GM18951 (cell line): Measurements from ENCODE around the gene ELFN1.

Experiments
- POLR2A ChIP-seq: IDR thresholded peaks from 4 replicates; pipeline ENCODE4 v1.6.1; 2011; ENCODE audit warnings: mild to moderate bottlenecking; ENCODE audit not compliant: insufficient read length, insufficient read depth; ENCODE audit errors: extremely low read depth
- in situ Hi-C: fragments of 300-500 bp; cut with MboI; formaldehyde crosslinking; loops from one replicate; pipeline ENCODE4 v1.12.0; 2022; ENCODE audit warnings: low sequenced_read_pairs, mixed read lengths, inconsistent platforms; ENCODE audit not compliant: unreplicated experiment

The ELFN1 gene

GRCh38 chr7:1662101-1662500 is 8.0 kb upstream of the ELFN1 start:
- no peak for TF ChIP-seq POLR2A
- in situ Hi-C loops: no loop called here

DNA sequence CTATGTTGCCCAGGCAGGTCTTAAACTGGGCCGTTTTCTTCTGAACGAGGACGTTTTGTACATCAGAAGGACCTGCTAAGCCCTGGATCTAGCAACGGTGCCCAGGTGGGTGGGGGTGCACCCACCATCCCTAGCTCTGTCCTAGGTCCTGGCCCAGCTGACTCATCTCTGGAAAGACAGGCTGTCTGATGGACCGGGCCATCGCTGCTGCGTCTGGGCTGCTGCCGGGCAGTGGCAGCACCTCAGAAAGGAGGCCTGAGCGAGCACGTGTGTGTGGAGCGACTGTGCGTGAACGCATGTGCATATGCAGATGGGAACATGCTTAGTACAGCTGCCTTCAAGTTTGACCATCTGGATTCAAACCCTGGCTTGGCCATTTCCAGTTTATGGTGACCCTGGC is 7.3 kb upstream of the ELFN1 start:
- in situ Hi-C loops: no loop called here

DNA sequence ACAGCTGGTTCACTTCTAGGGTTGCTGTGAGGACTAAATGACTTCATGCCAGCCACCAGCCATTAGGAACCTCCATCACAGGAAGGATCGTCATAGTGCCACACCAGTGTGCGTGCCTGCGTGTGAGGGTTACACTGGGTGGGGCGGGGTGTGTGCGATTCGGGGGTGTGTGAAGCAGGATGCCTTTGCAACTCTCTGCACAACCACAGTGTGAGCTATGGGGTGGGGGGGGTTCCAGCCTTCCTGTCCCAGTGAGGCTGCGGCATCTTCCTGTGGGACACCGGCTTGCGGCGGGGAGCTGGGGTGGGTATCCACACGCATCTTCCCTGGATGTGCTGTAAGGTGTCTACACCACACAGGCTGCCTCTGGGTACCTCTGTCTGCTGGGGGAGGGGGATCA is 6.9 kb upstream of the ELFN1 start:
- in situ Hi-C loops: no loop called here
- TF ChIP-seq POLR2A: no peak

More for the DNA sequence above, 7.3 kb upstream of the ELFN1 start:
- TF ChIP-seq POLR2A: no peak

DNA sequence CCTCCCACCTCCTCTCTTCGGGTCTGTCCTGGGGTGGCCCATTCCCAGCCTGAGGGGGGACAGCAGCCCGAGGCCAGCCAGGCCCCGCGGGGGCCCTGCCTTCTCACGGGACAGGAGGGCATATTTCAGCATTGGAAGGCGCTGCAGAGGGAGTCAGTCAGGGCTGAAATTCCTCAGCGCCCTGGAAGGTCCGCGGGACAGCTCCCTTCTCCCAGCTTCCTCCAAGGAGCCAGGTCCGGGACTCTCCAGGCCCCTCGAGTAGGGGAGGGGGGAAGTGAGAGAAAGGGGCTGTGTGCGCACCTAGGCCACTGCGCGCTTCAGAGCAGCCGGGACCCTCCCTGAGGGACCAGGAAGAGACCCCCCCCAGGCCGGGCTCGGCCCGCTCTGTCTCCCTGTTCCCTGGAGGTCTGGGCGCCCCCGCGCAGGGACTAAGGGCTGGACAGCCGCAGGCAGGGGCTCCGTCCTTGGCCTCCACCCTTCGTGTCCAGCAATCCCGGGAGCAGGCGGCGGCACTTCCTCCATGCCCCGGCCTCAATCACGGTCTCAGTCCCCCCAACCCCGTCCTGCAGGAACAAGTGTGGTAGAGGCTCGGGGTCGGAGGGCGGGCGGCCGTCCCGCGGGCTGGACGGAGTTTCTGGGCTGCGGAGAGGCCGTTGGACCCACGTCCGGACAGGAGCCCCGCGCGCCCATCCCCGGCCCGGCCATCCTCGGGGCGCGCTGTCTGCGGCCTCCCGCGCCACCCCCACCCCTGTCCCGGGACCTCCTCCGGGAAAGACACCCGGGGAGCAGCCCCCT is 6.0 kb upstream of the ELFN1 start:
- no peak for TF ChIP-seq POLR2A
- in situ Hi-C loops: no loop called here

- in situ Hi-C loops: no loop called here
- TF ChIP-seq POLR2A: no peak
Measured at GRCh38 chr7:1664711-1665548, 5.1 kb upstream of the ELFN1 start.

DNA sequence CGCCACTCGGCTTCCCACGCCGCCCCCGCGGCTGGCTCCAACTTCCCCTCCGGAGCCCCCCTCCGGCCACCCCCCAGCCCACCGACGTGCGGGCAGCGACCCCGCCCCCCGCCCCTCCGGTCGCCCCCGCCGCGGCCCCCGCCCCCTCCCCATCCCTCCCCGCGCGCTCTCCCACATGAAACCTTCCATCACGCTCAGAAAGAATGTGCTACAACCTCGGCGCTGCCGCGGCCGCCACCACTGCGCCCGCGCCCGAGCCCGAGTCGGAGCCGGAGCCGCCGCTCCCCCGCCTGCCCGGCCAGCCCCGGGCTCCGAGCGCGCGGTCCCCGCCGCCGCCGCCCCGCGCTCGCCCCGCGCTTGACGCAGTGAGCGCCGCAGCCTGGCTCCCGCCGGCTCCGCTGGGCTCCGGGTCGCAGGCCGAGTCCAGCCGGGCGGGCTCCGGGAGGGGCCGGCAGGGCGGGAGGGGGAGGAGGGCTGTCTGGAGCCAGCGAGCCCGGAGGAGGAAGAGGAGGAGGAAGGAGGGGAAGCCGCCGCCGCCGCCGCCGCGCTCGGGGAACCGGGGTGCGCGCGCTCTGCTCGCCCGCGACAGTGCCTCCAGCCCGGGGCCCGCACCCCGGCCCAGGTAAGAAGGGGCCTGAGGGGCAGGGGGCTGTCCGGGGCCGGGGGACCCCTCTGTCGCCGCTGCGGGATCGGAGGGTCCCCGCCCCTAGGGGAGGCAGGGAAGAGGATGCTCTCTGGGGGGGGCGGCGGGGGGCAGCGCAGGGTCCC is 4.3 kb upstream of the ELFN1 start:
- in situ Hi-C loops: no loop called here
- no peak for TF ChIP-seq POLR2A

GRCh38 chr7:1666317-1666822 is 3.7 kb upstream of the ELFN1 start:
- TF ChIP-seq POLR2A: no peak
- in situ Hi-C loops: no loop called here

- in situ Hi-C loops: no loop called here
- no peak for TF ChIP-seq POLR2A
Measured at GRCh38 chr7:1666823-1667565, 3.1 kb upstream of the ELFN1 start.

DNA sequence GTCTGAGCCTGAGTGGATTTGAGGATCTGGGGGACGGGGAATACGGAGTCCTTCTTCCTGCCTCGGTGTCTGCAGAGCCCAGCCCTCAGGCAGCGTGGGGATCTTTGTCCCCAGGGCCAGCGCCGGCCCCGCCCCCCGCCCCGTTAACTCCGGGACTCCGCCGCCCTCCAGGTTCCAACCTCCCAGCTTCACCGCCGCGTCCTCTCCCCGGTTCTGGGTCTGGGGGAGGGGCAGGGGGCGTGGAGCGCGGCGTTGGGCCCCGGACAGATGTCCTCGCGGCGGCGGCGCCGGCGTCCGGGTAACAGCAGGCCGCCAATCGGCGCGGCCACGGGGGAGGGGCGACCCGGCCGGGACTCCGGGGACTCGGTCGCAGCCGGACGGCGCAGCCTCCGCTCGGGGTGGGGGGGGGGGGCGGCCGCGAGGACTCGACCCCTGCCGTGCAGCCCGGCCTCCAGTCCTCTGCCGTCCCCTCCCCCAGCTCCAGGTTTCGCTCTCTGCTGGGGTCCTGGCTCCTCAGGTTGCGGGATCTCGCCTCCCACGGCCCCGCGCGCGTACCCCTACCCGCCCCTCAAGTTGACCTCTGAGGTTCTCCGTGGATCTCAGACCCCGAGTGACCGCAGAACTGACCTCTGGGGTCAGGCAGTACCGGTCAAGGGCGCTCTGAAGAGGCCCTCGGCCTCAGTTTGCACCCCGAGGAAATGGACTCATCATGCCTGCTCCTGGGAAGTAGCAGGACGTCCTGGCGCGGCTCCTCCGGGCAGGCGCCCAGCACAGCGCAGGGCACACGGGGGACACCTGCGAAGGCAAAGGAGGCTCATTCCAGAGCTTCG is 2.3 kb upstream of the ELFN1 start:
- no peak for TF ChIP-seq POLR2A
- in situ Hi-C loops: no loop called here

DNA sequence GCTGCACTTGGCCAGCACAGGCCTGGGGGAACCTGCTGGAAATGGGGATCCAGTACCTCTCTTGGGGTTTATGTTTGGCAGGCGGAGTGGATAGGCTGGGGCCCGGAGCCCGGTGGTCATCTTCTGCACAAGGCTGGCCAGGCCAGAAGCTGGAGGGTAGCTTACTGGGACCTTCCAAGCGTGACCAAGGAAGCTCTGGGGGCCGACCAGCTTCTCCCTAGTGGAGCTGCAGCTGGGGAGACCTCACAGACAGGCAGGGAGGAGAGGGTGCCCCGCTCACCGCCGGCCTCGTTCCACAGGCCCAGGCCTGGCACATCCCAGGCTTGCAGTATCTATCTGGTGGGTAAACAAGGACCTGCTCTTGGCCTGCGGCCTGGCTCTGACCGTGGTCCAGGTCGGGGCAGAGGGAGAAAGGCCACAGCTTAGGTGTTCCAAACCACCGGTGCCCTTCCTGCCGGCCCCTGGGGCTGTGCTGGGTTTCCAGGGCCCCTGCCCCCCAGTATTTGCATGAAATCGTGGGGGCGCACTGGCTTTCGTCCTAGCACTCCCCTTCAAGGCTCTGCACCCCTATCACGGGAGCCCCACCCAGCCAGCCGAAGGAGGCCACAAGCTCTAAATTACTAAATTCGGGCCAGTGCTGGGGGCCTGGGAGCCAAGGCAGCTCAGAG is 1.5 kb upstream of the ELFN1 start:
- in situ Hi-C loops: no loop called here
- no peak for TF ChIP-seq POLR2A
